WTC11 (cell line): ENCODE measurements around the gene HIF1A.

Source experiments
- CREB1 ChIP-seq: sonication (generic); formaldehyde crosslinking; IDR thresholded peaks from 2 replicates; pipeline ENCODE4 v1.8.0; 2023; ENCODE audit warnings: mild to moderate bottlenecking, missing genetic modification reagents
- CREM ChIP-seq: sonication (generic); formaldehyde crosslinking; IDR thresholded peaks from 2 replicates; pipeline ENCODE4 v1.8.1; 2022; ENCODE audit warnings: mild to moderate bottlenecking, missing genetic modification reagents, moderate library complexity
- CTCF ChIP-seq: fragments of 200-600 bp; IDR thresholded peaks from 2 replicates; pipeline ENCODE4 v1.8.0; 2022; ENCODE audit warnings: antibody characterized with exemption
- ELF4 ChIP-seq: sonication (generic); formaldehyde crosslinking; IDR thresholded peaks from 2 replicates; pipeline ENCODE4 v1.8.1; 2022; ENCODE audit warnings: low read depth, mild to moderate bottlenecking, moderate library complexity, missing genetic modification reagents
- JAZF1 ChIP-seq: fragments of 250-450 bp; sonication (Bioruptor Pico); IDR thresholded peaks from 2 replicates; pipeline ENCODE4 v1.9.0; 2021; ENCODE audit warnings: moderate library complexity, mild to moderate bottlenecking, inconsistent platforms
- NFE2L1 ChIP-seq: sonication (generic); formaldehyde crosslinking; IDR thresholded peaks from 2 replicates; pipeline ENCODE4 v1.8.1; 2023; ENCODE audit warnings: missing genetic modification reagents
- ZBTB21 ChIP-seq: sonication (generic); formaldehyde crosslinking; IDR thresholded peaks from 2 replicates; pipeline ENCODE4 v1.8.1; 2023; ENCODE audit warnings: mild to moderate bottlenecking, missing genetic modification reagents, borderline replicate concordance
- ZMAT4 ChIP-seq: fragments of 250-450 bp; sonication (Bioruptor Pico); IDR thresholded peaks from 2 replicates; pipeline ENCODE4 v1.9.0; 2021; ENCODE audit warnings: mild to moderate bottlenecking
- ZNF121 ChIP-seq: sonication (generic); formaldehyde crosslinking; IDR thresholded peaks from 2 replicates; pipeline ENCODE4 v1.8.0; 2023; ENCODE audit warnings: missing genetic modification reagents

- TF ChIP-seq CTCF (no peak), NFE2L1 (no peak), JAZF1 (CRISPR knock-in tag) (no peak), ZMAT4 (no peak), CREB1 (no peak), CREM (no peak), ZBTB21 (no peak), ZNF121 (CRISPR knock-in tag) (no peak), ELF4 (CRISPR knock-in tag) (no peak)
Observed at GRCh38 chr14:61726778-61727658, 31.7 kb downstream of the HIF1A start.
